Measurements from ENCODE around the gene CASP3.

DNA sequence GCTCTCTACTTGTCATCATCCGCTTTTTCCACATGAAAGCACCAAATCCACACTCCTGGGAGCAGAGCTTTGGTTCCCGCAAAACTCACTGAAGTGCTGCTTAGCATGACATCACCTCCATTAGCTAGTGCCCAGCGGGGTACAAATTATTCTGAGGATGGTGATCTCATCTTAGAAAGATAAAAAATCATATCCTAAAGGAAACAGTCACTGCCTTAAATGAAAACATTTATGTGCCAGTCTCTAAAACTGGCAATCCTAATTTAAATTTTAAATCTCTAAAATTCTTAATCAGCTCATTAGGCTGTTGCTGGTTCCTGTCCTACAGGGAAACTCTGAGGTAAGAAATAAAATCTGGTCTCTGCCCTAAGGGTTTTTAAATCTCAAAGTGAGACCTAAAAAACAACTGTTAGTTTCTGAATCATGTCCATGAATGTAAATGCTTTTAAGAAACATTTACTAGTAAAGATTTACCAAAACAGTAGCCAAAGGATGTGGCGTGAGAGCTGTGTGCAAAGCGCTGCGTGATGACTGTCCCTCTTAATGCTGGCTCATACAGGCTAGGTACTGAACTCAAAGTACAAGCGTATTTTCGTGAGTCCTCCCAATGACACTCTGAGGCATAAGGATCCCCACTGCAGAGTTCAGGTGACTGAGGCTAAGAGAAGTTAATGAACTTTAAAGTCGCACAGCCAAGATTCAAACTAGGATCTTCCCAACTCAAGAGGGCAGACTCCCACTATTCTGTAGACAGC, 4.5 kb downstream of the CASP3 start:
- TF ChIP-seq, protein P1, sequence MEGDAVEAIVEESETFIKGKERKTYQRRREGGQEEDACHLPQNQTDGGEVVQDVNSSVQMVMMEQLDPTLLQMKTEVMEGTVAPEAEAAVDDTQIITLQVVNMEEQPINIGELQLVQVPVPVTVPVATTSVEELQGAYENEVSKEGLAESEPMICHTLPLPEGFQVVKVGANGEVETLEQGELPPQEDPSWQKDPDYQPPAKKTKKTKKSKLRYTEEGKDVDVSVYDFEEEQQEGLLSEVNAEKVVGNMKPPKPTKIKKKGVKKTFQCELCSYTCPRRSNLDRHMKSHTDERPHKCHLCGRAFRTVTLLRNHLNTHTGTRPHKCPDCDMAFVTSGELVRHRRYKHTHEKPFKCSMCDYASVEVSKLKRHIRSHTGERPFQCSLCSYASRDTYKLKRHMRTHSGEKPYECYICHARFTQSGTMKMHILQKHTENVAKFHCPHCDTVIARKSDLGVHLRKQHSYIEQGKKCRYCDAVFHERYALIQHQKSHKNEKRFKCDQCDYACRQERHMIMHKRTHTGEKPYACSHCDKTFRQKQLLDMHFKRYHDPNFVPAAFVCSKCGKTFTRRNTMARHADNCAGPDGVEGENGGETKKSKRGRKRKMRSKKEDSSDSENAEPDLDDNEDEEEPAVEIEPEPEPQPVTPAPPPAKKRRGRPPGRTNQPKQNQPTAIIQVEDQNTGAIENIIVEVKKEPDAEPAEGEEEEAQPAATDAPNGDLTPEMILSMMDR (conservative IDR thresholded peaks at IDR 0.05; ENCODE audit: low read length): no peak
- no peak for TF ChIP-seq EZH2phosphoT487 (IDR thresholded peaks at IDR 0.05; ENCODE audit: borderline replicate concordance)
